Activated B cell treated with CpG ODN at 0.5 μM for 24 hours (primary cell): ENCODE results near the gene FOXF1. TPM values are rescaled to one million over a fixed set of nuclear protein-coding genes. Genes with fewer than 3 reads are reported as not detected.
A peak's percentile ranks its signal among the peaks of the same experiment; 100 is the strongest.

Source experiments
- ATAC-seq: fragments of 200-7000 bp; cut with Tn5 transposase; one replicate; pipeline ENCODE4 v1.10.0; 2021; ENCODE audit warnings: low read depth, mild to moderate bottlenecking, moderate library complexity
- CTCF ChIA-PET: fragments of 350-600 bp; sonication (Branson Sonifier 250); formaldehyde crosslinking; loops from one replicate; lab custom pipeline; 2021; ENCODE audit warnings: antibody characterized with exemption; lab: Charles Lee
- POLR2A ChIA-PET: fragments of 350-600 bp; sonication (Branson Sonifier 250); formaldehyde crosslinking; loops from one replicate; lab custom pipeline; 2021; ENCODE audit warnings: antibody characterized with exemption; lab: Charles Lee
- DNase-seq: peaks from one replicate; pipeline ENCODE4 v3.0.0; 2022
- H3K27ac Mint-ChIP-seq: one replicate; pipeline ENCODE4 v1.8.0; 2020; ENCODE audit warnings: mixed read lengths
- H3K27me3 Mint-ChIP-seq: one replicate; pipeline ENCODE4 v1.8.0; 2021; ENCODE audit warnings: mixed read lengths
- H3K36me3 Mint-ChIP-seq: one replicate; pipeline ENCODE4 v1.8.0; 2021; ENCODE audit warnings: low read depth, mixed read lengths
- H3K4me1 Mint-ChIP-seq: one replicate; pipeline ENCODE4 v1.8.0; 2021; ENCODE audit warnings: mixed read lengths
- H3K4me3 Mint-ChIP-seq: one replicate; pipeline ENCODE4 v1.8.0; 2020; ENCODE audit warnings: mild to moderate bottlenecking, mixed read lengths
- H3K9me3 Mint-ChIP-seq: one replicate; pipeline ENCODE4 v1.8.0; 2020; ENCODE audit warnings: mixed read lengths
- CTCF ChIP-seq: fragments of 200-600 bp; IDR thresholded peaks from one replicate; pipeline ENCODE4 v1.8.0; 2022; ENCODE audit warnings: antibody characterized with exemption, mild to moderate bottlenecking
- intact Hi-C: fragments of 100-400 bp; cut with micrococcal nuclease; formaldehyde crosslinking; loops from one replicate; pipeline ENCODE4 v1.15.1; 2024
- total RNA-seq: library from RNA; stranded (reverse); gene quantifications from 2 replicates; pipeline ENCODE4 v1.2.3, GENCODE V29; 2022

FOXF1 gene
- total RNA-seq, 1 donor from 2014 or later = not detected

GRCh38 chr16:86508028-86508946 lies 2.0 kb upstream of the FOXF1 start:
- intact Hi-C loops = loop anchor here (2.0 to 5.0 kb wide), 2 partner anchors 13 to 596 kb away; no protein-coding TSS in a partner anchor
- H3K27me3 Mint-ChIP-seq = peaks cover 58% of the 10 kb centered on the region
- TF ChIP-seq CTCF = no peak
- no peaks in the 10 kb centered on the region for H3K36me3 Mint-ChIP-seq
- no peaks in the 10 kb centered on the region for H3K9me3 Mint-ChIP-seq
- H3K27ac Mint-ChIP-seq = peak overlapping the region; percentile 5
- peaks cover 29% of the 10 kb centered on the region for H3K4me1 Mint-ChIP-seq
- POLR2A ChIA-PET = no interaction called here
- ATAC-seq (no peak), DNase-seq (no peak)
- peak overlapping the region; percentile 82 for H3K4me3 Mint-ChIP-seq
- CTCF ChIA-PET = no interaction called here

GRCh38 chr16:86508947-86509758 lies 1.2 kb upstream of the FOXF1 start:
- ChIA-PET POLR2A (no interaction called here), CTCF (no interaction called here)
- peak overlapping the region; percentile 41 for H3K27ac Mint-ChIP-seq
- H3K9me3 Mint-ChIP-seq = no peaks in the 10 kb centered on the region
- peaks cover 57% of the 10 kb centered on the region for H3K27me3 Mint-ChIP-seq
- ATAC-seq (peak; percentile 57), DNase-seq (peak; percentile 46)
- H3K4me3 Mint-ChIP-seq = peak overlapping the region; percentile 82
- TF ChIP-seq CTCF = no peak
- peaks cover 29% of the 10 kb centered on the region for H3K4me1 Mint-ChIP-seq
- no peaks in the 10 kb centered on the region for H3K36me3 Mint-ChIP-seq
- intact Hi-C loops = loop anchor here (2.0 to 5.0 kb wide), 2 partner anchors 14 to 597 kb away; no protein-coding TSS in a partner anchor

- POLR2A ChIA-PET = no interaction called here
- peak overlapping the region; percentile 82 for H3K4me3 Mint-ChIP-seq
- intact Hi-C loops = loop anchor here (2.0 to 5.0 kb wide), 3 partner anchors 15 to 598 kb away; partner anchors contain the start of gene FOXC2
- H3K27ac Mint-ChIP-seq = no peak overlapping the region
- no peak for TF ChIP-seq CTCF
- peaks cover 29% of the 10 kb centered on the region for H3K4me1 Mint-ChIP-seq
- CTCF ChIA-PET = no interaction called here
- H3K9me3 Mint-ChIP-seq = no peaks in the 10 kb centered on the region
- H3K27me3 Mint-ChIP-seq = peaks cover 54% of the 10 kb centered on the region
- H3K36me3 Mint-ChIP-seq = no peaks in the 10 kb centered on the region
- peak; percentile 26 for ATAC-seq
- no peak for DNase-seq
Measured at GRCh38 chr16:86509759-86510464, 415 bp upstream of the FOXF1 start.

GRCh38 chr16:86511317-86512161 lies 1.2 kb downstream of the FOXF1 start:
- POLR2A ChIA-PET = no interaction called here
- peak overlapping the region; percentile 52 for H3K4me3 Mint-ChIP-seq
- H3K9me3 Mint-ChIP-seq = no peaks in the 10 kb centered on the region
- ATAC-seq = no peak
- H3K4me1 Mint-ChIP-seq = peaks cover 18% of the 10 kb centered on the region
- peaks cover 51% of the 10 kb centered on the region for H3K27me3 Mint-ChIP-seq
- H3K36me3 Mint-ChIP-seq = no peaks in the 10 kb centered on the region
- H3K27ac Mint-ChIP-seq = no peak overlapping the region
- intact Hi-C loops = loop anchor here (5.0 kb wide), 1 partner anchor 56 kb away; the partner anchor contains the start of gene FOXC2
- no peak for DNase-seq
- no peak for TF ChIP-seq CTCF
- CTCF ChIA-PET = no interaction called here
